Measurements from ENCODE around the gene TMEM9.

- no peak for TF ChIP-seq EP300 (IDR thresholded peaks at IDR 0.05; ENCODE audit: borderline replicate concordance in 1 of 2, low read depth in 2 of 2, low read length in 2 of 2)
- TF ChIP-seq GABPA (IDR thresholded peaks at IDR 0.05; ENCODE audit: borderline replicate concordance, insufficient read depth, low read length), result no peak
- TF ChIP-seq CTCF (IDR thresholded peaks at IDR 0.05; ENCODE audit: control extremely low read depth in 1 of 3, insufficient read depth in 1 of 3, low read depth in 1 of 3, low read length in 3 of 3), result no peak
- no peak for TF ChIP-seq TAF7 (optimal IDR thresholded peaks at IDR 0.05; ENCODE audit: borderline replicate concordance, low read depth, low read length)
- no peak for TF ChIP-seq EZH2 (IDR thresholded peaks at IDR 0.05; ENCODE audit: low read depth, low read length, severe bottlenecking)
- TF ChIP-seq ZNF274 (IDR thresholded peaks at IDR 0.05; ENCODE audit: borderline replicate concordance, extremely low read depth, low read length), result no peak
- TF ChIP-seq FOSL1 (IDR thresholded peaks at IDR 0.05; ENCODE audit: insufficient read depth, low read depth, low read length), result no peak
- no peak for TF ChIP-seq POLR2A (IDR thresholded peaks at IDR 0.05; ENCODE audit: control extremely low read depth in 1 of 2, low read depth in 2 of 2, low read length in 2 of 2)
Measured at GRCh38 chr1:201126463-201126831, 27.8 kb downstream of the TMEM9 start.
